Activated T-helper 2 cell treated with anti-CD3 and anti-CD28 coated beads, Interferon-gamma antibody, Interleukin-2, Interleukin-4, amounts not matched to agents 10 μg/mL and 5 μg/mL and 100 μg/mL, durations not matched to agents 14 hours and 24 hours and 36 hours (primary cell): ENCODE results near the gene MFAP5. TPM values are rescaled to one million over a fixed set of nuclear protein-coding genes. Genes with fewer than 3 reads are reported as not detected.

Experiments used
- DNase-seq: peaks from one replicate; pipeline ENCODE4 v3.0.0; 2021; ENCODE audit warnings: low spot score
- H3K27ac Mint-ChIP-seq: one replicate; pipeline ENCODE4 v1.8.0; 2021; ENCODE audit warnings: mixed read lengths
- H3K27me3 Mint-ChIP-seq: one replicate; pipeline ENCODE4 v1.8.0; 2021; ENCODE audit warnings: low read depth, mixed read lengths
- H3K36me3 Mint-ChIP-seq: one replicate; pipeline ENCODE4 v1.8.0; 2021; ENCODE audit warnings: low read depth, mixed read lengths
- H3K4me1 Mint-ChIP-seq: one replicate; pipeline ENCODE4 v1.8.0; 2021; ENCODE audit warnings: low read depth, mixed read lengths
- H3K4me3 Mint-ChIP-seq: one replicate; pipeline ENCODE4 v1.8.0; 2021; ENCODE audit warnings: low read depth, mild to moderate bottlenecking, moderate library complexity, mixed read lengths
- H3K9me3 Mint-ChIP-seq: one replicate; pipeline ENCODE4 v1.8.0; 2021; ENCODE audit warnings: mixed read lengths
- intact Hi-C: fragments of 100-400 bp; cut with micrococcal nuclease; formaldehyde crosslinking; loops from one replicate; pipeline ENCODE4 v1.15.1; 2023
- total RNA-seq: library from RNA; stranded (reverse); gene quantifications from 2 replicates; pipeline ENCODE4 v1.2.3, GENCODE V29; 2022

Gene MFAP5
- total RNA-seq, 1 donor from 2014 or later, result not detected

GRCh38 chr12:8606890-8607289 is 55.7 kb downstream of the MFAP5 start:
- Mint-ChIP-seq H3K4me3 (no peak overlapping the region), H3K4me1 (peaks cover 8% of the 10 kb centered on the region), H3K27me3 (peaks cover 22% of the 10 kb centered on the region), H3K9me3 (no peaks in the 10 kb centered on the region), H3K36me3 (no peaks in the 10 kb centered on the region), H3K27ac (no peak overlapping the region)
- no peak for DNase-seq
- intact Hi-C loops, result no loop called here

GRCh38 chr12:8605057-8605456 is 57.6 kb downstream of the MFAP5 start:
- H3K4me3 Mint-ChIP-seq, result no peak overlapping the region
- intact Hi-C loops, result no loop called here

GRCh38 chr12:8603856-8604255 is 58.8 kb downstream of the MFAP5 start:
- intact Hi-C loops, result no loop called here
- Mint-ChIP-seq H3K4me3 (no peak overlapping the region), H3K27me3 (peaks cover 15% of the 10 kb centered on the region), H3K4me1 (peaks cover 2% of the 10 kb centered on the region), H3K9me3 (no peaks in the 10 kb centered on the region), H3K36me3 (no peaks in the 10 kb centered on the region), H3K27ac (no peak overlapping the region)
- no peak for DNase-seq

More at GRCh38 chr12:8605057-8605456, 57.6 kb downstream of the MFAP5 start:
- no peak for DNase-seq
- Mint-ChIP-seq H3K27me3 (peaks cover 19% of the 10 kb centered on the region), H3K9me3 (no peaks in the 10 kb centered on the region), H3K27ac (no peak overlapping the region), H3K36me3 (no peaks in the 10 kb centered on the region), H3K4me1 (peaks cover 8% of the 10 kb centered on the region)

- no peak for DNase-seq
- intact Hi-C loops, result no loop called here
- Mint-ChIP-seq H3K4me1 (no peaks in the 10 kb centered on the region), H3K27me3 (peaks cover 13% of the 10 kb centered on the region), H3K4me3 (no peak overlapping the region), H3K9me3 (no peaks in the 10 kb centered on the region), H3K27ac (no peak overlapping the region), H3K36me3 (no peaks in the 10 kb centered on the region)
Observed at GRCh38 chr12:8603286-8603685, 59.3 kb downstream of the MFAP5 start.

GRCh38 chr12:8596561-8596960 is 66.1 kb downstream of the MFAP5 start:
- no peak overlapping the region for H3K4me3 Mint-ChIP-seq
- H3K27me3 Mint-ChIP-seq, result peaks cover 4% of the 10 kb centered on the region
- H3K9me3 Mint-ChIP-seq, result no peaks in the 10 kb centered on the region
- intact Hi-C loops, result no loop called here
- H3K27ac Mint-ChIP-seq, result no peak overlapping the region
- H3K4me1 Mint-ChIP-seq, result no peaks in the 10 kb centered on the region
- DNase-seq, result no peak
- H3K36me3 Mint-ChIP-seq, result no peaks in the 10 kb centered on the region

Other genes with a start within 250 kb of the MFAP5 start
- gene CLEC6A, start 206.9 kb downstream of the MFAP5 start, total RNA-seq, result not detected in 2 replicates
- gene CLEC4D, start 149.3 kb downstream of the MFAP5 start, total RNA-seq, result not detected in 2 replicates
- not detected in 2 replicates for gene CLEC4E, start 121.9 kb downstream of the MFAP5 start, total RNA-seq
- gene AICDA, start 50.0 kb downstream of the MFAP5 start, total RNA-seq, result not detected in 2 replicates
- gene RIMKLB, start 35.2 kb upstream of the MFAP5 start, total RNA-seq, result 0.52 and 0.53 TPM in 2 replicates
- not detected in 2 replicates for gene A2ML1, start 159.8 kb upstream of the MFAP5 start, total RNA-seq